Endothelial cell of umbilical vein (primary cell): ENCODE measurements around the gene MAN2A1. TPM values are rescaled to one million over a fixed set of nuclear protein-coding genes. Genes with fewer than 3 reads are reported as not detected.

Source experiments
- BruUV-seq: library from RNA; stranded (reverse); fragments of 400-500 nt; replicated peaks from 2 replicates; lab custom pipeline; 2021; lab: Mats Ljungman, UMichigan
- CTCF ChIA-PET: fragments of 300-600, 350-600 bp; sonication (Branson Sonifier 250); formaldehyde crosslinking; loops from one replicate; lab custom pipeline; 2021; ENCODE audit warnings: antibody characterized with exemption, inconsistent platforms; lab: Charles Lee
- POLR2A ChIA-PET: fragments of 300-600, 350-600 bp; sonication (Branson Sonifier 250); formaldehyde crosslinking; loops from one replicate; lab custom pipeline; 2021; ENCODE audit warnings: antibody characterized with exemption, inconsistent platforms; lab: Charles Lee
- DNase-seq: peaks from one replicate; pipeline ENCODE4 v3.0.0-alpha.2; 2011; ENCODE audit warnings: low read depth, low spot score
- FAIRE-seq: peaks from 2 replicates; lab custom pipeline; 2011; peaks lifted over from hg19 to GRCh38; lab: Jason Lieb, UNC
- H2AFZ ChIP-seq: 2 replicates; pipeline ENCODE4 v1.6.0; 2012; ENCODE audit warnings: low read depth, low read length, control low read depth, inconsistent platforms
- H3K27ac ChIP-seq: 2 replicates; pipeline ENCODE4 v1.5.1; 2011; ENCODE audit warnings: low read depth, mild to moderate bottlenecking, control low read depth, low read length, moderate library complexity; ENCODE audit not compliant: insufficient read depth
- H3K27me3 ChIP-seq, 2 experiments: 2 replicates each; pipeline versions ENCODE4 v1.6.0 to v1.6.1; 2011; ENCODE audit warnings: low read length in 2 of 2, mixed read lengths in 1 of 2; ENCODE audit not compliant: control insufficient read depth in 2 of 2, insufficient read depth in 2 of 2
- H3K36me3 ChIP-seq, 2 experiments: 2 replicates in 1 of 2; 3 replicates in 1 of 2; pipeline ENCODE4 v1.5.1; 2011; ENCODE audit warnings: low read length in 2 of 2, mild to moderate bottlenecking in 1 of 2, moderate library complexity in 1 of 2; ENCODE audit not compliant: control insufficient read depth in 2 of 2, insufficient read depth in 2 of 2; ENCODE audit errors: extremely low read depth in 1 of 2
- H3K4me1 ChIP-seq: 3 replicates; pipeline ENCODE4 v1.5.1; 2011; ENCODE audit warnings: mild to moderate bottlenecking, low read length; ENCODE audit not compliant: control insufficient read depth, insufficient read depth; ENCODE audit errors: extremely low read depth
- H3K4me2 ChIP-seq: 2 replicates; pipeline ENCODE4 v1.6.1; 2011; ENCODE audit warnings: low read length, control low read depth, mixed read lengths; ENCODE audit not compliant: insufficient read depth
- H3K4me3 ChIP-seq, 3 experiments: fragments of 200-600 bp in 1 of 3; sonication (generic), shearing (Covaris generic) in 1 of 3; replicated peaks in 1 of 3; 2 replicates each; pipeline ENCODE4 v1.5.1; 2011 to 2016; ENCODE audit warnings: control low read depth in 3 of 3, low read length in 3 of 3, mild to moderate bottlenecking in 2 of 3, inconsistent platforms in 1 of 3, low read depth in 1 of 3, moderate library complexity in 1 of 3; ENCODE audit not compliant: insufficient read depth in 1 of 3
- H3K79me2 ChIP-seq: 2 replicates; pipeline ENCODE4 v1.6.0; 2012; ENCODE audit warnings: low read length, inconsistent platforms; ENCODE audit not compliant: control insufficient read depth, insufficient read depth
- H3K9ac ChIP-seq: replicated peaks from 2 replicates; pipeline ENCODE3; 2011; ENCODE audit warnings: low read length, control low read depth; ENCODE audit not compliant: insufficient read depth; ENCODE audit errors: extremely low read depth
- H3K9me1 ChIP-seq: replicated peaks from 3 replicates; pipeline ENCODE4 v1.6.0; 2011; ENCODE audit warnings: mild to moderate bottlenecking, low read length; ENCODE audit not compliant: control insufficient read depth, insufficient read depth; ENCODE audit errors: extremely low read depth
- H3K9me3 ChIP-seq: replicated peaks from 2 replicates; pipeline ENCODE4 v1.5.1; 2012; ENCODE audit warnings: low read length, inconsistent platforms; ENCODE audit not compliant: control insufficient read depth, insufficient read depth
- H4K20me1 ChIP-seq: replicated peaks from 2 replicates; pipeline ENCODE3; 2011; ENCODE audit warnings: mild to moderate bottlenecking, low read length; ENCODE audit not compliant: control insufficient read depth, insufficient read depth; ENCODE audit errors: extremely low read depth
- EZH2 ChIP-seq: IDR thresholded peaks from 2 replicates; pipeline ENCODE4 v1.6.1; 2012; ENCODE audit warnings: borderline replicate concordance, low read depth, mild to moderate bottlenecking, moderate library complexity, low read length, inconsistent platforms; ENCODE audit not compliant: severe bottlenecking
- FOS ChIP-seq: IDR thresholded peaks from 2 replicates; pipeline ENCODE4 v1.6.1; 2011; ENCODE audit warnings: mild to moderate bottlenecking, low read length, moderate library complexity, borderline replicate concordance; ENCODE audit not compliant: insufficient read depth
- GATA2 ChIP-seq: IDR thresholded peaks from 2 replicates; pipeline ENCODE4 v1.7.0; 2011; ENCODE audit warnings: low read depth, mild to moderate bottlenecking, moderate library complexity, mixed read lengths, low read length; ENCODE audit not compliant: insufficient read length, insufficient read depth
- JUN ChIP-seq: IDR thresholded peaks from 2 replicates; pipeline ENCODE4 v1.6.1; 2011; ENCODE audit warnings: borderline replicate concordance, low read depth; ENCODE audit not compliant: insufficient read length, insufficient read depth
- MYC ChIP-seq: IDR thresholded peaks from one replicate; pipeline ENCODE4 v1.6.1; 2011; ENCODE audit warnings: mild to moderate bottlenecking, low read depth, low read length
- POLR2A ChIP-seq: IDR thresholded peaks from 2 replicates; pipeline ENCODE4 v1.6.1; 2012; ENCODE audit warnings: low read depth, mild to moderate bottlenecking, control low read depth, low read length
- POLR2AphosphoS5 ChIP-seq: IDR thresholded peaks from 2 replicates; pipeline ENCODE4 v1.6.1; 2012; ENCODE audit warnings: low read depth, mild to moderate bottlenecking, control low read depth, low read length, moderate library complexity; ENCODE audit not compliant: insufficient read depth
- dilution Hi-C: fragments of 300-500 bp; cut with MboI; formaldehyde crosslinking; loops from one replicate; pipeline ENCODE4 v1.15.0; 2019; ENCODE audit warnings: low sequenced_read_pairs; ENCODE audit not compliant: extremely low pct_ligation_motif_present
- intact Hi-C: fragments of 100-400 bp; cut with micrococcal nuclease; formaldehyde crosslinking; loops from one replicate; pipeline ENCODE4 v1.10.0; 2022
- polyA plus RNA-seq, 4 experiments: library from polyadenylated mRNA; depleted of rRNA in 3 of 4; stranded (reverse) in 3 of 4; unstranded in 1 of 4; fragments of >200 nt; gene quantifications; 2 replicates each; pipeline versions ENCODE4 v1.2.1 to v1.2.3, GENCODE V29; 2011 to 2012; ENCODE audit warnings: missing spikeins in 1 of 4
- total RNA-seq: library from RNA; stranded (reverse); gene quantifications from 2 replicates; pipeline ENCODE4 v1.2.3, GENCODE V29; 2021
- TF ChIP-seq, protein P1 (sequence below), 2 donors: IDR thresholded peaks; 1 replicate in 1 of 2; 2 replicates in 1 of 2; pipeline ENCODE4 v1.5.1; 2011; ENCODE audit warnings: low read length in 2 of 2, mild to moderate bottlenecking in 2 of 2, moderate library complexity in 2 of 2, control low read depth in 1 of 2, inconsistent platforms in 1 of 2, low read depth in 1 of 2; ENCODE audit not compliant: insufficient read depth in 1 of 2; ENCODE audit errors: extremely low read depth in 1 of 2
- TF ChIP-seq, protein P2 (sequence below): IDR thresholded peaks from 2 replicates; pipeline ENCODE4 v1.6.1; 2011; ENCODE audit not compliant: insufficient read depth, insufficient read length

Gene MAN2A1
- total and polyA plus RNA-seq, 2 donors (not counting 3 experiments of a cell fraction or from before 2014, with no cell fraction given): 20.8 to 54.8 TPM

DNA sequence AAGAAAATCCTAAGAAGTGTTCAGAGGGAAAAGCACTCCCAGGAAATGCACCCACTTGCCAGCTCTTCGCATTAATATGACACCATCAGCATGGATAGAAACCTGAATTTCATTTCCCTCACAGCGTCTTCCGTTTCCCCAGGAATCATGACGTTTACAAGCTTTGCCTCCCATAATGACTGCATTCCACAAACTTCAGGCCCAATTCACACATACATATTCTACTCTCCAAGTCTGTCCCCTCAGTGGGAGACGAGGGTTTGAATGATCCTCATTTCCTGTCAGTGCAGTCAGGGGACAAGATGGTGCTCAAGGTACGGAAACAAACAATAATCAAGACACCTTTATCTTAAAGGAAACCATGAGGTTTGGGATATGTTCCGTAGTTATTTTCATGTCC, 44.9 kb upstream of the MAN2A1 start:
- ChIA-PET CTCF (interaction anchor here (1.0 to 1.2 kb wide), 2 partner anchors 44 to 48 kb away, joined by 3 read pairs; no protein-coding TSS in a partner anchor), POLR2A (no interaction called here)
- Histone ChIP-seq H3K36me3 (no peaks in the 10 kb centered on the region), H4K20me1 (no peaks in the 10 kb centered on the region), H2AFZ (no peak overlapping the region), H3K9me3 (no peaks in the 10 kb centered on the region), H3K79me2 (no peaks in the 10 kb centered on the region), H3K4me1 (no peaks in the 10 kb centered on the region), H3K4me3 (no peak overlapping the region), H3K27ac (no peak overlapping the region), H3K27me3 (peaks cover 0 to 2% of the 10 kb centered on the region in 2 experiments), H3K9me1 (no peaks in the 10 kb centered on the region), H3K4me2 (no peak overlapping the region), H3K9ac (no peak overlapping the region)
- no peak for TF ChIP-seq EZH2
- TF ChIP-seq POLR2AphosphoS5: no peak
- TF ChIP-seq JUN: no peak
- no peak for TF ChIP-seq GATA2
- TF ChIP-seq MYC: no peak
- no peak for TF ChIP-seq FOS
- TF ChIP-seq, protein P1, sequence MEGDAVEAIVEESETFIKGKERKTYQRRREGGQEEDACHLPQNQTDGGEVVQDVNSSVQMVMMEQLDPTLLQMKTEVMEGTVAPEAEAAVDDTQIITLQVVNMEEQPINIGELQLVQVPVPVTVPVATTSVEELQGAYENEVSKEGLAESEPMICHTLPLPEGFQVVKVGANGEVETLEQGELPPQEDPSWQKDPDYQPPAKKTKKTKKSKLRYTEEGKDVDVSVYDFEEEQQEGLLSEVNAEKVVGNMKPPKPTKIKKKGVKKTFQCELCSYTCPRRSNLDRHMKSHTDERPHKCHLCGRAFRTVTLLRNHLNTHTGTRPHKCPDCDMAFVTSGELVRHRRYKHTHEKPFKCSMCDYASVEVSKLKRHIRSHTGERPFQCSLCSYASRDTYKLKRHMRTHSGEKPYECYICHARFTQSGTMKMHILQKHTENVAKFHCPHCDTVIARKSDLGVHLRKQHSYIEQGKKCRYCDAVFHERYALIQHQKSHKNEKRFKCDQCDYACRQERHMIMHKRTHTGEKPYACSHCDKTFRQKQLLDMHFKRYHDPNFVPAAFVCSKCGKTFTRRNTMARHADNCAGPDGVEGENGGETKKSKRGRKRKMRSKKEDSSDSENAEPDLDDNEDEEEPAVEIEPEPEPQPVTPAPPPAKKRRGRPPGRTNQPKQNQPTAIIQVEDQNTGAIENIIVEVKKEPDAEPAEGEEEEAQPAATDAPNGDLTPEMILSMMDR (IDR thresholded peaks at IDR 0.05; ENCODE audit: extremely low read depth in 1 of 2, insufficient read depth in 1 of 2, low read depth in 1 of 2, low read length in 2 of 2): no peak
- TF ChIP-seq POLR2A: no peak
- TF ChIP-seq, protein P2, sequence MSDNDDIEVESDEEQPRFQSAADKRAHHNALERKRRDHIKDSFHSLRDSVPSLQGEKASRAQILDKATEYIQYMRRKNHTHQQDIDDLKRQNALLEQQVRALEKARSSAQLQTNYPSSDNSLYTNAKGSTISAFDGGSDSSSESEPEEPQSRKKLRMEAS: no peak
- dilution Hi-C loops: no loop called here
- BruUV-seq: no TSS peak
- intact Hi-C loops: no loop called here
- no peak for DNase-seq
- no peak for FAIRE-seq
